ENCODE results near the gene KRTAP9-6. TPM values are rescaled to one million over a fixed set of nuclear protein-coding genes. Genes with fewer than 3 reads are reported as not detected.
"Not testable (repeated sequence)": the region's sequence is repeated elsewhere in the genome, so short reads cannot be mapped to it uniquely, and the experiment has no call there.

KRTAP9-6 gene
- polyA plus RNA-seq, 3 donors: not detected

DNA sequence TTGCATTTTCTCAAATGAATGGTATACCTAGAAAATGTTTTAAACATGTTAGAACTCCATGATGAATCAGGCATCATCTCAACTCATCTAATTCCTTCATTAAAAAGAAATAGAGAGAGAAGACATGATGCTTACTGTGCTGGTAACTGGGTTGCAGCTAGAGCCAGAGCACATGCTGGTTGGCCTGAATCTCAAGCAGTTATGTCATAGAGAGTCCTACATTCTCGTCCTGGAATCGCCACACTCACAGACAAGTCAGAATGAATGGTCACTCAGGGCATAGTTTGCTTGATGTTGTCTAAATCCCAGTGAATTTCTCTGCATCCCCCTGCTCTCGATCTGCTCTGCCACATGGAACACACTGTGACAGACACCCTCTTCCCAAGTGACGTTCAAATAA is 28.1 kb upstream of the KRTAP9-6 start:
- H2AFZ ChIP-seq (ENCODE audit: insufficient read depth, low read depth, low read length, poor library complexity, severe bottlenecking); H3K36me3 ChIP-seq (replicated peaks in 1 of 2; ENCODE audit: control insufficient read depth in 1 of 2, insufficient read depth in 2 of 2, low read length in 2 of 2); H3K36me3 Mint-ChIP-seq; H3K27me3 ChIP-seq (ENCODE audit: control insufficient read depth in 2 of 2, insufficient read depth in 2 of 2, low read length in 2 of 2); H3K9me3 Mint-ChIP-seq; H3K27ac Mint-ChIP-seq; H4K20me1 ChIP-seq (ENCODE audit: insufficient read depth, low read length); H3K27ac ChIP-seq (ENCODE audit: low read depth in 1 of 2, low read length in 2 of 2); H3K79me2 ChIP-seq (ENCODE audit: insufficient read depth, low read length); H3K9me3 ChIP-seq (replicated peaks in 1 of 2; ENCODE audit: control insufficient read depth in 1 of 2, insufficient read depth in 1 of 2, low read length in 2 of 2); H3K4me3 ChIP-seq (replicated peaks in 1 of 3; ENCODE audit: low read depth in 2 of 3, low read length in 3 of 3); H3K4me1 ChIP-seq (ENCODE audit: control insufficient read depth in 1 of 2, insufficient read depth in 2 of 2, low read length in 2 of 2); H3K4me3 Mint-ChIP-seq; intact Hi-C loops (cut with micrococcal nuclease); H3K4me2 ChIP-seq (replicated peaks; ENCODE audit: extremely low read depth, low read length, poor library complexity, severe bottlenecking); DNase-seq; H3K4me1 Mint-ChIP-seq; H3K9ac ChIP-seq (ENCODE audit: insufficient read depth, low read length, poor library complexity, severe bottlenecking): not testable (repeated sequence)
- H3K27me3 Mint-ChIP-seq (ENCODE audit: low read depth in 3 of 3): peaks cover 5 to 21% (median 11%) of the 10 kb centered on the region in 3 donors
- WGBS (ENCODE audit: insufficient coverage): 92% methylated on average over 2 of the region's 4 CpGs

- H4K20me1 ChIP-seq (ENCODE audit: insufficient read depth, low read length); H3K9me3 ChIP-seq (replicated peaks in 1 of 2; ENCODE audit: control insufficient read depth in 1 of 2, insufficient read depth in 1 of 2, low read length in 2 of 2); H3K27me3 ChIP-seq (ENCODE audit: control insufficient read depth in 2 of 2, insufficient read depth in 2 of 2, low read length in 2 of 2); H3K4me2 ChIP-seq (replicated peaks; ENCODE audit: extremely low read depth, low read length, poor library complexity, severe bottlenecking); H3K27ac ChIP-seq (ENCODE audit: low read depth in 1 of 2, low read length in 2 of 2); H3K4me3 ChIP-seq (replicated peaks in 1 of 3; ENCODE audit: low read depth in 2 of 3, low read length in 3 of 3); H3K9ac ChIP-seq (ENCODE audit: insufficient read depth, low read length, poor library complexity, severe bottlenecking); H3K4me1 ChIP-seq (ENCODE audit: control insufficient read depth in 1 of 2, insufficient read depth in 2 of 2, low read length in 2 of 2); H3K36me3 ChIP-seq (replicated peaks in 1 of 2; ENCODE audit: control insufficient read depth in 1 of 2, insufficient read depth in 2 of 2, low read length in 2 of 2); H3K36me3 Mint-ChIP-seq; H2AFZ ChIP-seq (ENCODE audit: insufficient read depth, low read depth, low read length, poor library complexity, severe bottlenecking); intact Hi-C loops (cut with micrococcal nuclease); DNase-seq; H3K4me1 Mint-ChIP-seq; H3K4me3 Mint-ChIP-seq; H3K9me3 Mint-ChIP-seq; H3K79me2 ChIP-seq (ENCODE audit: insufficient read depth, low read length); H3K27ac Mint-ChIP-seq: not testable (repeated sequence)
- WGBS (ENCODE audit: insufficient coverage): 100% methylated on average over 1 of the region's 3 CpGs
- peaks cover 5 to 14% (median 11%) of the 10 kb centered on the region in 3 donors for H3K27me3 Mint-ChIP-seq (ENCODE audit: low read depth in 3 of 3)
Observed at GRCh38 chr17:41237949-41238437, 27.2 kb upstream of the KRTAP9-6 start, which contains the start of gene KRTAP9-8. TSS of gene KRTAP9-8 (plus strand) at chr17:41237999. CDS start at chr17:41238052, 53 bp downstream.

- DNase-seq; H3K9ac ChIP-seq (ENCODE audit: insufficient read depth, low read length, poor library complexity, severe bottlenecking): not testable (repeated sequence)
Observed at GRCh38 chr17:41246995-41247787, 18.0 kb upstream of the KRTAP9-6 start.

GRCh38 chr17:41249637-41250240 is 15.4 kb upstream of the KRTAP9-6 start, which contains the start of gene KRTAP9-4:
TSS of gene KRTAP9-4 (plus strand) at chr17:41249687. CDS start at chr17:41249721, 34 bp downstream.
- H3K9ac ChIP-seq (ENCODE audit: insufficient read depth, low read length, poor library complexity, severe bottlenecking); H3K36me3 ChIP-seq (replicated peaks in 1 of 2; ENCODE audit: control insufficient read depth in 1 of 2, insufficient read depth in 2 of 2, low read length in 2 of 2); H3K4me1 Mint-ChIP-seq; H3K27me3 ChIP-seq (ENCODE audit: control insufficient read depth in 2 of 2, insufficient read depth in 2 of 2, low read length in 2 of 2); H3K27me3 Mint-ChIP-seq (ENCODE audit: low read depth in 3 of 3); H3K27ac Mint-ChIP-seq; H3K9me3 Mint-ChIP-seq; H3K79me2 ChIP-seq (ENCODE audit: insufficient read depth, low read length); H3K9me3 ChIP-seq (replicated peaks in 1 of 2; ENCODE audit: control insufficient read depth in 1 of 2, insufficient read depth in 1 of 2, low read length in 2 of 2); H3K4me3 Mint-ChIP-seq; H3K36me3 Mint-ChIP-seq; intact Hi-C loops (cut with micrococcal nuclease); H4K20me1 ChIP-seq (ENCODE audit: insufficient read depth, low read length); H3K4me2 ChIP-seq (replicated peaks; ENCODE audit: extremely low read depth, low read length, poor library complexity, severe bottlenecking); DNase-seq; H2AFZ ChIP-seq (ENCODE audit: insufficient read depth, low read depth, low read length, poor library complexity, severe bottlenecking); H3K4me1 ChIP-seq (ENCODE audit: control insufficient read depth in 1 of 2, insufficient read depth in 2 of 2, low read length in 2 of 2); H3K4me3 ChIP-seq (replicated peaks in 1 of 3; ENCODE audit: low read depth in 2 of 3, low read length in 3 of 3); H3K27ac ChIP-seq (ENCODE audit: low read depth in 1 of 2, low read length in 2 of 2): not testable (repeated sequence)
- 78% methylated on average over 2 of the region's 2 CpGs for WGBS (ENCODE audit: insufficient coverage)

More at GRCh38 chr17:41246995-41247787, 18.0 kb upstream of the KRTAP9-6 start:
- H3K4me1 Mint-ChIP-seq; H3K36me3 ChIP-seq (replicated peaks in 1 of 2; ENCODE audit: control insufficient read depth in 1 of 2, insufficient read depth in 2 of 2, low read length in 2 of 2); H3K27ac ChIP-seq (ENCODE audit: low read depth in 1 of 2, low read length in 2 of 2); H3K27ac Mint-ChIP-seq; H3K4me1 ChIP-seq (ENCODE audit: control insufficient read depth in 1 of 2, insufficient read depth in 2 of 2, low read length in 2 of 2); H3K4me3 ChIP-seq (replicated peaks in 1 of 3; ENCODE audit: low read depth in 2 of 3, low read length in 3 of 3); H3K79me2 ChIP-seq (ENCODE audit: insufficient read depth, low read length); H2AFZ ChIP-seq (ENCODE audit: insufficient read depth, low read depth, low read length, poor library complexity, severe bottlenecking); H3K4me2 ChIP-seq (replicated peaks; ENCODE audit: extremely low read depth, low read length, poor library complexity, severe bottlenecking); H3K9me3 Mint-ChIP-seq; H4K20me1 ChIP-seq (ENCODE audit: insufficient read depth, low read length); intact Hi-C loops (cut with micrococcal nuclease); H3K27me3 Mint-ChIP-seq (ENCODE audit: low read depth in 3 of 3); H3K4me3 Mint-ChIP-seq; H3K9me3 ChIP-seq (replicated peaks in 1 of 2; ENCODE audit: control insufficient read depth in 1 of 2, insufficient read depth in 1 of 2, low read length in 2 of 2); H3K27me3 ChIP-seq (ENCODE audit: control insufficient read depth in 2 of 2, insufficient read depth in 2 of 2, low read length in 2 of 2); H3K36me3 Mint-ChIP-seq: not testable (repeated sequence)
- 100% methylated on average over 1 of the region's 2 CpGs for WGBS (ENCODE audit: insufficient coverage)
